ENCODE results near the gene DAGLA.

The DAGLA gene

GRCh38 chr11:61718046-61718531 lies 37.9 kb downstream of the DAGLA start:
- H3K4me2 ChIP-seq (ENCODE audit: insufficient read depth, low read length, poor library complexity, severe bottlenecking), result peak overlapping the region; percentile 43
- H2AFZ ChIP-seq (ENCODE audit: low read length), result peak overlapping the region; percentile 99
- H3K9me3 ChIP-seq (replicated peaks in 1 of 2; ENCODE audit: control insufficient read depth in 2 of 2, insufficient read depth in 1 of 2, low read depth in 1 of 2, low read length in 2 of 2), result peaks cover 0 to 1% of the 10 kb centered on the region in 2 donors
- peak overlapping the region; percentile 26 for H2AK5ac ChIP-seq (ENCODE audit: low read depth, low read length)
- peak overlapping the region; percentile 39 for H3K14ac ChIP-seq (ENCODE audit: low read length)
- no CpG with 5 or more reads among the region's 9 CpGs for WGBS, 2 donors (ENCODE audit: extremely low coverage in 2 of 2, insufficient read length in 2 of 2, insufficient replicate concordance in 1 of 2)
- H3K36me3 ChIP-seq (replicated peaks in 1 of 2; ENCODE audit: control insufficient read depth in 2 of 2, insufficient read depth in 2 of 2, low read length in 2 of 2), result peaks cover 9 to 24% of the 10 kb centered on the region in 2 donors
- peak overlapping the region; percentile 92 for H3K18ac ChIP-seq (ENCODE audit: low read length)
- H4K91ac ChIP-seq (ENCODE audit: low read depth, low read length, poor library complexity), result peak overlapping the region; percentile 1
- no peak overlapping the region for H2BK12ac ChIP-seq (ENCODE audit: low read length)
- H3K4ac ChIP-seq (ENCODE audit: low read length), result no peak overlapping the region
- peaks cover 25 to 35% of the 10 kb centered on the region in 2 donors for H3K4me1 ChIP-seq (ENCODE audit: control insufficient read depth in 2 of 2, insufficient read depth in 1 of 2, low read depth in 1 of 2, low read length in 2 of 2)
- no peaks in the 10 kb centered on the region for H3K27me3 ChIP-seq (ENCODE audit: control insufficient read depth in 3 of 3, insufficient read depth in 3 of 3, low read depth in 1 of 3, low read length in 3 of 3)
- H4K8ac ChIP-seq (ENCODE audit: low read depth, low read length), result no peak overlapping the region
- H3K4me3 ChIP-seq (ENCODE audit: low read length in 2 of 2), result peak overlapping the region; percentile 57 to 71
- H2BK5ac ChIP-seq (ENCODE audit: low read length), result no peak overlapping the region
- H3K23ac ChIP-seq (ENCODE audit: low read depth, low read length, poor library complexity), result peak overlapping the region; percentile 1
- H3K27ac ChIP-seq (replicated peaks; ENCODE audit: low read length), result no peak overlapping the region
- no peaks in the 10 kb centered on the region for H3K79me1 ChIP-seq (ENCODE audit: low read depth, low read length)
- peak overlapping the region; percentile 44 for H3K9ac ChIP-seq (ENCODE audit: low read depth, low read length, poor library complexity)
- peak overlapping the region; percentile 0 for H2BK15ac ChIP-seq (ENCODE audit: low read length)
- no peak for DNase-seq (ENCODE audit: low spot score)
- peak overlapping the region; percentile 28 for H2BK120ac ChIP-seq (ENCODE audit: low read depth, low read length)

- H3K4me2 ChIP-seq (ENCODE audit: insufficient read depth, low read length, poor library complexity, severe bottlenecking), result peak overlapping the region; percentile 73
- no peaks in the 10 kb centered on the region for H3K79me1 ChIP-seq (ENCODE audit: low read depth, low read length)
- peak overlapping the region; percentile 95 for H3K18ac ChIP-seq (ENCODE audit: low read length)
- peak overlapping the region; percentile 83 for H3K9ac ChIP-seq (ENCODE audit: low read depth, low read length, poor library complexity)
- peak overlapping the region; percentile 99 for H2AFZ ChIP-seq (ENCODE audit: low read length)
- peak overlapping the region; percentile 81 for H2BK120ac ChIP-seq (ENCODE audit: low read depth, low read length)
- H2BK12ac ChIP-seq (ENCODE audit: low read length), result peak overlapping the region; percentile 42
- H2AK5ac ChIP-seq (ENCODE audit: low read depth, low read length), result peak overlapping the region; percentile 91
- H3K14ac ChIP-seq (ENCODE audit: low read length), result peak overlapping the region; percentile 3
- peaks cover 20 to 31% of the 10 kb centered on the region in 2 donors for H3K4me1 ChIP-seq (ENCODE audit: control insufficient read depth in 2 of 2, insufficient read depth in 1 of 2, low read depth in 1 of 2, low read length in 2 of 2)
- no peak overlapping the region for H3K27ac ChIP-seq (replicated peaks; ENCODE audit: low read length)
- no peaks in the 10 kb centered on the region for H3K27me3 ChIP-seq (ENCODE audit: control insufficient read depth in 3 of 3, insufficient read depth in 3 of 3, low read depth in 1 of 3, low read length in 3 of 3)
- no peak overlapping the region for H4K8ac ChIP-seq (ENCODE audit: low read depth, low read length)
- peak; percentile 71 for DNase-seq (ENCODE audit: low spot score)
- H4K91ac ChIP-seq (ENCODE audit: low read depth, low read length, poor library complexity), result no peak overlapping the region
- H3K23ac ChIP-seq (ENCODE audit: low read depth, low read length, poor library complexity), result peak overlapping the region; percentile 31
- H3K4ac ChIP-seq (ENCODE audit: low read length), result peak overlapping the region; percentile 32
- H2BK15ac ChIP-seq (ENCODE audit: low read length), result peak overlapping the region; percentile 0
- H2BK5ac ChIP-seq (ENCODE audit: low read length), result peak overlapping the region; percentile 26
- H3K4me3 ChIP-seq (ENCODE audit: low read length in 2 of 2), result peak overlapping the region; percentile 71 to 79
- peaks cover 0 to 1% of the 10 kb centered on the region in 2 donors for H3K9me3 ChIP-seq (replicated peaks in 1 of 2; ENCODE audit: control insufficient read depth in 2 of 2, insufficient read depth in 1 of 2, low read depth in 1 of 2, low read length in 2 of 2)
- H3K36me3 ChIP-seq (replicated peaks in 1 of 2; ENCODE audit: control insufficient read depth in 2 of 2, insufficient read depth in 2 of 2, low read length in 2 of 2), result peaks cover 12 to 31% of the 10 kb centered on the region in 2 donors
- no CpG with 5 or more reads among the region's 21 CpGs for WGBS, 2 donors (ENCODE audit: extremely low coverage in 2 of 2, insufficient read length in 2 of 2, insufficient replicate concordance in 1 of 2)
Measured at GRCh38 chr11:61718621-61719302, 38.6 kb downstream of the DAGLA start.

- Histone ChIP-seq H3K79me1 (ENCODE audit: low read depth, low read length) (no peaks in the 10 kb centered on the region), H3K27me3 (ENCODE audit: control insufficient read depth in 3 of 3, insufficient read depth in 3 of 3, low read depth in 1 of 3, low read length in 3 of 3) (no peaks in the 10 kb centered on the region), H2AK5ac (ENCODE audit: low read depth, low read length) (no peak overlapping the region), H3K36me3 (replicated peaks in 1 of 2; ENCODE audit: control insufficient read depth in 2 of 2, insufficient read depth in 2 of 2, low read length in 2 of 2) (peaks cover 16 to 43% of the 10 kb centered on the region in 2 donors), H3K4me1 (ENCODE audit: control insufficient read depth in 2 of 2, insufficient read depth in 1 of 2, low read depth in 1 of 2, low read length in 2 of 2) (peaks cover 17 to 23% of the 10 kb centered on the region in 2 donors), H3K9me3 (replicated peaks in 1 of 2; ENCODE audit: control insufficient read depth in 2 of 2, insufficient read depth in 1 of 2, low read depth in 1 of 2, low read length in 2 of 2) (peaks cover 0 to 1% of the 10 kb centered on the region in 2 donors), H4K91ac (ENCODE audit: low read depth, low read length, poor library complexity) (no peak overlapping the region), H2BK120ac (ENCODE audit: low read depth, low read length) (no peak overlapping the region), H2BK5ac (ENCODE audit: low read length) (no peak overlapping the region), H3K27ac (replicated peaks; ENCODE audit: low read length) (no peak overlapping the region), H3K4me3 (ENCODE audit: low read length in 2 of 2) (peak overlapping the region in 1 of 2 donors; percentile 71), H3K23ac (ENCODE audit: low read depth, low read length, poor library complexity) (no peak overlapping the region), H3K9ac (ENCODE audit: low read depth, low read length, poor library complexity) (no peak overlapping the region), H4K8ac (ENCODE audit: low read depth, low read length) (no peak overlapping the region), H2BK12ac (ENCODE audit: low read length) (no peak overlapping the region), H2BK15ac (ENCODE audit: low read length) (no peak overlapping the region), H3K18ac (ENCODE audit: low read length) (no peak overlapping the region), H3K4me2 (ENCODE audit: insufficient read depth, low read length, poor library complexity, severe bottlenecking) (no peak overlapping the region), H3K4ac (ENCODE audit: low read length) (no peak overlapping the region), H3K14ac (ENCODE audit: low read length) (no peak overlapping the region), H2AFZ (ENCODE audit: low read length) (no peak overlapping the region)
- no peak for DNase-seq (ENCODE audit: low spot score)
- WGBS, 2 donors (ENCODE audit: extremely low coverage in 2 of 2, insufficient read length in 2 of 2, insufficient replicate concordance in 1 of 2), result no CpG with 5 or more reads among the region's 12 CpGs
Measured at GRCh38 chr11:61719978-61720377, 39.8 kb downstream of the DAGLA start.

- Histone ChIP-seq H2AK5ac (ENCODE audit: low read depth, low read length) (no peak overlapping the region), H2BK15ac (ENCODE audit: low read length) (no peak overlapping the region), H3K9ac (ENCODE audit: low read depth, low read length, poor library complexity) (no peak overlapping the region), H3K23ac (ENCODE audit: low read depth, low read length, poor library complexity) (no peak overlapping the region), H3K27me3 (ENCODE audit: control insufficient read depth in 3 of 3, insufficient read depth in 3 of 3, low read depth in 1 of 3, low read length in 3 of 3) (no peaks in the 10 kb centered on the region), H3K4me2 (ENCODE audit: insufficient read depth, low read length, poor library complexity, severe bottlenecking) (no peak overlapping the region), H4K8ac (ENCODE audit: low read depth, low read length) (no peak overlapping the region), H3K79me1 (ENCODE audit: low read depth, low read length) (no peaks in the 10 kb centered on the region), H3K9me3 (replicated peaks in 1 of 2; ENCODE audit: control insufficient read depth in 2 of 2, insufficient read depth in 1 of 2, low read depth in 1 of 2, low read length in 2 of 2) (peaks cover 0 to 1% of the 10 kb centered on the region in 2 donors), H3K14ac (ENCODE audit: low read length) (no peak overlapping the region), H3K4me3 (ENCODE audit: low read length in 2 of 2) (no peak overlapping the region), H3K4me1 (ENCODE audit: control insufficient read depth in 2 of 2, insufficient read depth in 1 of 2, low read depth in 1 of 2, low read length in 2 of 2) (peaks cover 17 to 23% of the 10 kb centered on the region in 2 donors), H2BK12ac (ENCODE audit: low read length) (no peak overlapping the region), H3K36me3 (replicated peaks in 1 of 2; ENCODE audit: control insufficient read depth in 2 of 2, insufficient read depth in 2 of 2, low read length in 2 of 2) (peaks cover 16 to 49% of the 10 kb centered on the region in 2 donors), H4K91ac (ENCODE audit: low read depth, low read length, poor library complexity) (no peak overlapping the region), H3K27ac (replicated peaks; ENCODE audit: low read length) (no peak overlapping the region), H3K4ac (ENCODE audit: low read length) (no peak overlapping the region), H2AFZ (ENCODE audit: low read length) (no peak overlapping the region), H3K18ac (ENCODE audit: low read length) (no peak overlapping the region), H2BK120ac (ENCODE audit: low read depth, low read length) (no peak overlapping the region), H2BK5ac (ENCODE audit: low read length) (no peak overlapping the region)
- no peak for DNase-seq (ENCODE audit: low spot score)
- no CpG with 5 or more reads among the region's 20 CpGs for WGBS, 2 donors (ENCODE audit: extremely low coverage in 2 of 2, insufficient read length in 2 of 2, insufficient replicate concordance in 1 of 2)
Measured at GRCh38 chr11:61720597-61720996, 40.4 kb downstream of the DAGLA start.

All from neuronal stem cell (in vitro differentiated cells).